Suprapubic skin (tissue), 4 donors: Measurements from ENCODE around the gene LYAR. TPM values are rescaled to one million over a fixed set of nuclear protein-coding genes. Genes with fewer than 3 reads are reported as not detected.

ENCODE experiments used
- DNase-seq, 2 donors: peaks; one replicate each; pipeline ENCODE4 v3.0.0-alpha.2; 2019; ENCODE audit warnings: low spot score in 2 of 2
- H3K27ac ChIP-seq: fragments of 200-600 bp; sonication (generic); one replicate; pipeline ENCODE4 v1.5.1; 2019
- H3K27me3 ChIP-seq: fragments of 200-600 bp; sonication (generic); one replicate; pipeline ENCODE4 v1.5.1; 2019
- H3K36me3 ChIP-seq: fragments of 200-600 bp; sonication (generic); one replicate; pipeline ENCODE4 v1.5.1; 2019
- H3K4me1 ChIP-seq: fragments of 200-600 bp; sonication (generic); one replicate; pipeline ENCODE4 v1.5.1; 2019
- H3K4me3 ChIP-seq: fragments of 200-600 bp; sonication (generic); one replicate; pipeline ENCODE4 v1.5.1; 2019; ENCODE audit warnings: mild to moderate bottlenecking
- H3K9me3 ChIP-seq: fragments of 200-600 bp; sonication (generic); one replicate; pipeline ENCODE4 v1.5.1; 2019
- CTCF ChIP-seq, 2 donors: fragments of 200-600 bp in 1 of 2; fragments of 450-650 bp in 1 of 2; sonication (generic) in 1 of 2; IDR thresholded peaks; one replicate each; pipeline ENCODE4 v1.5.1; 2016 to 2019; ENCODE audit warnings: antibody characterized with exemption in 2 of 2, mild to moderate bottlenecking in 1 of 2, moderate library complexity in 1 of 2
- EP300 ChIP-seq: sonication (generic); formaldehyde crosslinking; IDR thresholded peaks from one replicate; pipeline ENCODE4 v1.6.1; 2017; ENCODE audit warnings: antibody characterized with exemption
- POLR2A ChIP-seq, 2 donors: fragments of 450-650 bp; IDR thresholded peaks; one replicate each; pipeline ENCODE4 v1.6.1; 2017; ENCODE audit warnings: antibody characterized with exemption in 2 of 2, mild to moderate bottlenecking in 2 of 2, moderate library complexity in 2 of 2
- POLR2AphosphoS5 ChIP-seq, 3 donors: sonication (generic); formaldehyde crosslinking; IDR thresholded peaks; one replicate each; pipeline ENCODE4 v1.6.1; 2017; ENCODE audit warnings: antibody characterized with exemption in 3 of 3
- WGBS: methylation state at CpG from one replicate; pipeline ENCODE4 v1.1.5; 2018; 5-methylcytosine and 5-hydroxymethylcytosine counted together
- total RNA-seq, 4 donors: library from RNA; depleted of rRNA; stranded (reverse); fragments of >200 nt; gene quantifications; one replicate each; pipeline ENCODE4 v1.1.0, GENCODE V29; 2016

LYAR gene
- total RNA-seq, 4 donors from 2014 or later = 7.9 to 12.8 (median 10.7) TPM

DNA sequence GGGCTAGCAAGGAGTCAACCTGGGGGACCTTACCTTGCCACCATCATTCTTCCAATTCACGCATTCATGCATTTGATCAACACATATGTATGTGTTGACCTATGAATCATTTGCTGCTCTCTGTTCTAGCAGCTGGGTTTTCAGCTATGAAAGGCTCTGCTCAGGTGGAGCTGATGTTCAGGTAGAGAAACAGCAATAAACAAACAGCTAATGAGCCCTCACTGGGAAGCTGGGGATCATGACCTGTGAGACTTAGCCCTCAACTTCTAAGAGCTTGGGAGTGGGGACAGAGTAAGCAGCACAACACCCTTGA lies 61.6 kb downstream of the LYAR start:
- no peaks in the 10 kb centered on the region for H3K9me3 ChIP-seq
- H3K27me3 ChIP-seq = peaks cover 67% of the 10 kb centered on the region
- no peak for TF ChIP-seq EP300
- 77% methylated on average over 1 of the region's 1 CpG for WGBS
- peaks cover 8% of the 10 kb centered on the region for H3K4me1 ChIP-seq
- DNase-seq = no peak
- H3K27ac ChIP-seq = no peak overlapping the region
- no peaks in the 10 kb centered on the region for H3K36me3 ChIP-seq
- H3K4me3 ChIP-seq = no peak overlapping the region

- 21% methylated on average over 14 of the region's 51 CpGs for WGBS
- no peaks in the 10 kb centered on the region for H3K36me3 ChIP-seq
- no peak overlapping the region for H3K4me3 ChIP-seq
- H3K4me1 ChIP-seq = peaks cover 8% of the 10 kb centered on the region
- H3K27me3 ChIP-seq = peaks cover 72% of the 10 kb centered on the region
- H3K9me3 ChIP-seq = no peaks in the 10 kb centered on the region
- TF ChIP-seq POLR2A (IDR thresholded peaks at IDR 0.05) = no peak
- no peak for TF ChIP-seq CTCF (IDR thresholded peaks at IDR 0.05)
- no peak for TF ChIP-seq POLR2AphosphoS5 (IDR thresholded peaks at IDR 0.05)
- TF ChIP-seq EP300 = no peak
- no peak for DNase-seq
- no peak overlapping the region for H3K27ac ChIP-seq
These were observed 62.2 kb downstream of the LYAR start for GRCh38 chr4:4227510-4228355.

GRCh38 chr4:4226606-4227438 lies 63.1 kb downstream of the LYAR start, which contains the start of gene OTOP1:
TSS of gene OTOP1 (minus strand) at chr4:4226929. CDS start at chr4:4226864, 65 bp downstream.
- H3K36me3 ChIP-seq = no peaks in the 10 kb centered on the region
- no peak within 1 kb of the TSS for H3K4me3 ChIP-seq
- DNase-seq = no peak
- no peaks in the 10 kb centered on the region for H3K9me3 ChIP-seq
- H3K4me1 ChIP-seq = peaks cover 8% of the 10 kb centered on the region
- H3K27me3 ChIP-seq = peaks cover 80% of the 10 kb centered on the region
- 13% methylated on average over 24 of the region's 82 CpGs for WGBS
- no peak for TF ChIP-seq CTCF (IDR thresholded peaks at IDR 0.05)
- no peak for TF ChIP-seq POLR2AphosphoS5 (IDR thresholded peaks at IDR 0.05)
- TF ChIP-seq EP300 = no peak
- no peak for TF ChIP-seq POLR2A (IDR thresholded peaks at IDR 0.05)
- no peak within 1 kb of the TSS for H3K27ac ChIP-seq

DNA sequence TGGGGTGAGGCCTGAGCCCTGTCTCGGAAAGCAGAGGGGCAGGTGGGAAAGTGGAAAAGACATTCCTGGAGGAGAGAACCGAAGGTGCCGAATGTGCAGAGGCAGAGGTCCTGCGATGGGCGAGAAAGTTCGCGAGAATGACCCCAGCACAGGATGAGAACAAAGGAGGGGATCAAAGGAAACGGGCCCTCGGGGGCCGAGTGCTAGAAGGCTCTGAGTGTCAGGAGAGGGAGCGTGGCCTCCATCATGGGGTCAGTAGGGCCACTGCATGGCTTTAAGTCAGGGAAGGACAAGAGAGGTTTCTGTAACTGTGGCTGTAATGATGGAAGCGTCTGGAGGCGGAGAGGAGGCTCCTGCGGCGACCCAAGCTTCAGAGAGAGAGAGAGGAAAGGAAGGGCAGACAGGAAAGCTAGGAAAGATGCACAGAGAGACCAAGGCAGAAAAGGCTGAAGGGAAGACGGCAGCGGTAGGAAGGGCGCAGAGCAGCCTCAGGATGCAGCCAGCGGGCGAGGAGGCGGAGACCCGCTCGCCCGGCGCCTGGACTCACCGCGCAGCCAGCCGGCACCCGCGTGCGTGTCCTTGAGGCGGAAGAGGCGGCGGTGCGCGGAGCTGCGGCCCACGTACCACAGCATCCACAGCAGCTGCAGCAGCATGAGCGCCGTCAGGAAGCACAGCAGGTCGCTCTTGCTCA lies 63.9 kb downstream of the LYAR start:
- DNase-seq = no peak
- H3K9me3 ChIP-seq = no peaks in the 10 kb centered on the region
- no peak overlapping the region for H3K27ac ChIP-seq
- H3K36me3 ChIP-seq = no peaks in the 10 kb centered on the region
- H3K4me1 ChIP-seq = peaks cover 8% of the 10 kb centered on the region
- peaks cover 87% of the 10 kb centered on the region for H3K27me3 ChIP-seq
- no peak overlapping the region for H3K4me3 ChIP-seq
- 17% methylated on average over 21 of the region's 41 CpGs for WGBS
- no peak for TF ChIP-seq CTCF (IDR thresholded peaks at IDR 0.05)
- no peak for TF ChIP-seq EP300
- TF ChIP-seq POLR2A (IDR thresholded peaks at IDR 0.05) = no peak
- no peak for TF ChIP-seq POLR2AphosphoS5 (IDR thresholded peaks at IDR 0.05)

Other genes starting within 250 kb of the LYAR start
- under 1 TPM in 1 of 4 donors, not detected in 3; 0.72 TPM for gene OTOP1, start 63.2 kb downstream of the LYAR start, total RNA-seq
- 10 to 100 TPM; 12.6 to 19.5 (median 17.1) TPM for gene TMEM128, start 41.9 kb downstream of the LYAR start, total RNA-seq
- gene ZBTB49, start 97 bp upstream of the LYAR start, total RNA-seq = 10 to 100 TPM in 1 of 4 donors, 1 to 10 TPM in 3; 3.6 to 11.2 (median 7.1) TPM
- 100 to 1,000 TPM in 3 of 4 donors, 10 to 100 TPM in 1; 42.2 to 157 (median 114) TPM for gene NSG1, start 96.9 kb upstream of the LYAR start, total RNA-seq